Measurements from ENCODE around the gene GP2.

DNA sequence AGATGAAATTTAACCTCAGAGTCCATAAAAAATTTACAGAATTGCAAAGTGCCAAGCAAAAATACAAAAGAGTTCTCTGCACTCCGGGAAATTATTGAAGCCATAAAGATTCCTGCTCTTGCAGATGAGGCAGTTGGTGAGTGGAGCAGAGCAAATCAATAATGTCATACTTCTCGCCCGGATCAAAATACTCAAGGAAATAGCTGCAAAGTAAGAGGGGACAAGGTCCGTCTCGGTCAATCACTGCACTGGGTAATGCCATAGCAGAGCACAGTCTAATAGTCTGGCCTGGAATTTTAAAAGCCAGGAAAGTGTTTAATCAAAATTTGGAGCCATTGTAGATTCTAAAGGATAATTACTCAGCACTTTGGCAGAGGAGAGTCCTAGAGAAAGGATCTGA is 58.9 kb downstream of the GP2 start:
- TF ChIP-seq, protein P1, sequence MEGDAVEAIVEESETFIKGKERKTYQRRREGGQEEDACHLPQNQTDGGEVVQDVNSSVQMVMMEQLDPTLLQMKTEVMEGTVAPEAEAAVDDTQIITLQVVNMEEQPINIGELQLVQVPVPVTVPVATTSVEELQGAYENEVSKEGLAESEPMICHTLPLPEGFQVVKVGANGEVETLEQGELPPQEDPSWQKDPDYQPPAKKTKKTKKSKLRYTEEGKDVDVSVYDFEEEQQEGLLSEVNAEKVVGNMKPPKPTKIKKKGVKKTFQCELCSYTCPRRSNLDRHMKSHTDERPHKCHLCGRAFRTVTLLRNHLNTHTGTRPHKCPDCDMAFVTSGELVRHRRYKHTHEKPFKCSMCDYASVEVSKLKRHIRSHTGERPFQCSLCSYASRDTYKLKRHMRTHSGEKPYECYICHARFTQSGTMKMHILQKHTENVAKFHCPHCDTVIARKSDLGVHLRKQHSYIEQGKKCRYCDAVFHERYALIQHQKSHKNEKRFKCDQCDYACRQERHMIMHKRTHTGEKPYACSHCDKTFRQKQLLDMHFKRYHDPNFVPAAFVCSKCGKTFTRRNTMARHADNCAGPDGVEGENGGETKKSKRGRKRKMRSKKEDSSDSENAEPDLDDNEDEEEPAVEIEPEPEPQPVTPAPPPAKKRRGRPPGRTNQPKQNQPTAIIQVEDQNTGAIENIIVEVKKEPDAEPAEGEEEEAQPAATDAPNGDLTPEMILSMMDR (IDR thresholded peaks at IDR 0.05) = no peak
- no peak for TF ChIP-seq ZFX (IDR thresholded peaks at IDR 0.05; ENCODE audit: borderline replicate concordance)

All from 22Rv1 (cell line).